Measurements from ENCODE around the gene MYMX. TPM values are rescaled to one million over a fixed set of nuclear protein-coding genes. Genes with fewer than 3 reads are reported as not detected.

MYMX gene
- total RNA-seq, 1 experiment from 2014 or later, result 1.8 TPM

GRCh38 chr6:44198684-44199083 lies 18.0 kb upstream of the MYMX start:
- POLR2A ChIA-PET, result interaction anchor here (0.7 kb wide), 1 partner anchor 19 kb away, joined by 7 read pairs; no protein-coding TSS in a partner anchor
- Histone ChIP-seq H3K9me3 (ENCODE audit: control insufficient read depth, insufficient read depth, low read depth, low read length) (no peaks in the 10 kb centered on the region), H3K36me3 (ENCODE audit: control insufficient read depth, insufficient read depth, low read length) (no peaks in the 10 kb centered on the region), H3K4me3 (ENCODE audit: low read depth in 2 of 2, low read length in 2 of 2) (no peak overlapping the region), H3K4me1 (ENCODE audit: control insufficient read depth, insufficient read depth, low read length) (peaks cover 17% of the 10 kb centered on the region), H3K27me3 (ENCODE audit: control insufficient read depth, insufficient read depth, low read length) (no peaks in the 10 kb centered on the region), H3K27ac (ENCODE audit: low read length) (no peak overlapping the region)
- no peak for TF ChIP-seq CTCF (IDR thresholded peaks at IDR 0.05)
- intact Hi-C loops (cut with micrococcal nuclease; ENCODE audit: unreplicated experiment) (no loop called here), in situ Hi-C loops (cut with HindIII; ENCODE audit: low pct_unique_long_range_greater_than_20kb, low sequenced_read_pairs) (no loop called here)
- DNase-seq (ENCODE audit: low read depth, low spot score) (no peak), ATAC-seq (no peak)
- CTCF ChIA-PET, result no interaction called here
- no TSS peak for BruUV-seq (replicated peaks)

DNA sequence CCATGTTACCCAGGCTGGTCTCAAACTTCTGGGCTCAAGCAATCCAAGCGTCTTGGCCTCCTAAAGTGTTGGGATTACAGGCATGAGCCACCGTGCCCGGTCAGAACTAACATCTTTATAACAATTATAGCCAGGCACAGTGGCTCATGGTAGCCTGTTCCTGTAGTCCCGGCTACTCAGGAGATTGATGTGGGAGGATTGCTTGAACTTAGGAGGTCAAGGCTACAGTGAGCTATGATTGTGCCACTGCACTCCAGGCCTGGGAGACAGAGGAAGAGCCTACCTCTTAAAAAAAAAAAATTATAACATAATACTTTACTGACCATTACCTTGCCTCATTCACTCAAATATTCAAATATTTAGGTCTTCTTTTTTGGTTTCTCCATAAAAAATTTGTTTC lies 16.8 kb upstream of the MYMX start:
- ChIA-PET CTCF (no interaction called here), POLR2A (no interaction called here)
- intact Hi-C loops (cut with micrococcal nuclease; ENCODE audit: unreplicated experiment), result no loop called here

More for the DNA sequence above, 16.8 kb upstream of the MYMX start:
- TF ChIP-seq REST (IDR thresholded peaks at IDR 0.05; ENCODE audit: insufficient read depth in 1 of 2, low read depth in 2 of 2, low read length in 1 of 2), result no peak
- no peak for TF ChIP-seq CTCF (IDR thresholded peaks at IDR 0.05)
- Histone ChIP-seq H3K9me3 (ENCODE audit: control insufficient read depth, insufficient read depth, low read depth, low read length) (no peaks in the 10 kb centered on the region), H3K36me3 (ENCODE audit: control insufficient read depth, insufficient read depth, low read length) (no peaks in the 10 kb centered on the region), H3K27me3 (ENCODE audit: control insufficient read depth, insufficient read depth, low read length) (no peaks in the 10 kb centered on the region), H3K4me1 (ENCODE audit: control insufficient read depth, insufficient read depth, low read length) (peaks cover 29% of the 10 kb centered on the region), H3K27ac (ENCODE audit: low read length) (no peak overlapping the region), H3K4me3 (ENCODE audit: low read depth in 2 of 2, low read length in 2 of 2) (no peak overlapping the region)
- in situ Hi-C loops (cut with HindIII; ENCODE audit: low pct_unique_long_range_greater_than_20kb, low sequenced_read_pairs), result no loop called here
- no TSS peak for BruUV-seq (replicated peaks)
- ATAC-seq, result no peak
- DNase-seq (ENCODE audit: low read depth, low spot score), result no peak
